Measurements from ENCODE around the gene SIDT2. TPM values are rescaled to one million over a fixed set of nuclear protein-coding genes. Genes with fewer than 3 reads are reported as not detected.

Gene SIDT2
- polyA plus RNA-seq, 6 donors from 2014 or later = 19.2 to 126 (median 80.7) TPM

DNA sequence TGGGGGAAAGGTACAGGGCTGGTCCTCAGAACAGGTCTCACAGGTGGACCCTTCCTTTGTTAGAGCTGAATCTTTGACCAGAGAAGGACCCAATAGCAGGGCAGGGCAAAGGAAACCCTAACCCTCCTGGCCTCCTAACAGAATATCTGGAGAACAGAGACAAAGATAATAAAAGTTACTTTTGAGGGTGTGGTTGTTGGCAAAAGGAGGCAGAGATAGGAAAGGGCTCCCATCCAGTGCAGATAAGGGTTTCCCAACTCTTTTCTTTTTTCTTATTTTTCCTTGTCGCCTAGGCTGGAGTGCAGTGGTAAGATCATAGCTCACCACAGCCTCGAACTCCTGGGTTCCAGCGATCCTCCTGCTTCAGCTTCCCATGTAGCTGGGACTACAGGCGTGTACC lies 41.5 kb downstream of the SIDT2 start:
- no peaks in the 10 kb centered on the region for H3K9me3 Mint-ChIP-seq
- peaks cover 0 to 11% (median 4%) of the 10 kb centered on the region in 3 donors for H3K4me1 Mint-ChIP-seq
- peak overlapping the region in 3 of 6 donors; percentile 31 to 83 (median 34) for H3K27ac Mint-ChIP-seq
- H3K4me3 Mint-ChIP-seq = no peak overlapping the region
- peaks cover 5 to 13% of the 10 kb centered on the region in 2 donors for H3K36me3 Mint-ChIP-seq
- DNase-seq (no peak), ATAC-seq (ENCODE audit: low read depth in 2 of 2) (no peak)
- no peaks in the 10 kb centered on the region for H3K27me3 Mint-ChIP-seq

DNA sequence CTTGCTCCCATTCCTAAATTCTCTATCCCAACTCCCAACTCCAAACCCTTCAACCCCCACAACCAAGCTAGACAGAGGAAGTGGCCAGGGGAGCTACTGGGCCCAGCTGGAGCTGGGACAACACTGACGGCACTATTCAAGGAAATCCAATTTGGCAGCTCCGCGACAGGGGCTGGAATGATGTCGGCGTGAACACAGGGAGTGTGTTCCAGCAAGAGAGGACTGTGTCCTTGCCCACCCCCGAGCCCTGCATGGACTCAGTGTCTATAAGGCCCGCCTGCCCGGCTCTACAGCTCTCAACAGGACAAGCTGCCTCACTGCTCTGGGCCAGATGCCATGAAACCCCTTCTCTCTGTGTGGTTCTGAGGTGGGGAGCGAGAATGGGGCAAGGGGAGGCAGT lies 42.0 kb downstream of the SIDT2 start:
- Mint-ChIP-seq H3K9me3 (no peaks in the 10 kb centered on the region), H3K27ac (peak overlapping the region in 4 of 6 donors; percentile 7 to 51 (median 26)), H3K4me3 (no peak overlapping the region), H3K4me1 (peaks cover 0 to 11% (median 4%) of the 10 kb centered on the region in 3 donors), H3K36me3 (peaks cover 5 to 13% of the 10 kb centered on the region in 2 donors), H3K27me3 (no peaks in the 10 kb centered on the region)
- DNase-seq (no peak), ATAC-seq (ENCODE audit: low read depth in 2 of 2) (no peak)

DNA sequence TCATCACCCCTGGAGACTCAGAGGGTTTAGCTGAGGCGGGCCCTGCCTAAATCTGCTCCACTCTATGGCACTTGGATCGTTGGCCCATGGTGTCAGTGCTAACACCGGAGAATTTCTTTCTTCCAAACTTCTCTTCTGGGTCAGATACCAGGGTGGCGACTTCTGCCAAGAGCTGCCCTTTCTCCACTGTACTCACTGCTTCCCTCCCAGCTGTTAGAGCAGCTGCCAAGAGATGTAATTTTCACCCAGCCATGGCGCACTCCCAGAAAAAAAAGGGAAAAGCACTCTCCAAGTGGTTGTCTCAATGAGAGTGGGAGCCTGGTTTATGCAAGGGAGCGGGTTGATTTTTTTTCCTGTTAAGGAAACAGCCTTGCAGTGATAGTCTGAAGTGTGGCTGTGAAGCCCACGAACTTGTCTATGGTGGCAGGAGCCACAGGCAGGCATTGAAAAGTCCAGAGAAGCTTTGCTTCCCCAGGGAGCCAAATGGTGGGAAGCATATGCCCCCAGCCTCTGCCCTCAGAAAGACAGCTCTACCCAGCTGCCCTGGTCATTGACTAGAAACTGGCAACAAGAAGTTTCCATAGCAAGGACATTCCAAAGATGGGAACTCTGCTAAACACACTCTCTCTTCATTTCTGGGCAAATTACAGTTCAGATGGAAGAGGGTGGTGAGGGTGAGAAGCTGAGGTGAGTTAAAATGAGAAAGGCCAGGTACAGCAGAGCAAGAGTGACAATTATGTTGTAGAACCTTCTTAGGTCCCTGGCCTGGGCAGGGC lies 42.6 kb downstream of the SIDT2 start:
- Mint-ChIP-seq H3K27ac (peak overlapping the region in 2 of 6 donors; percentile 20 to 51), H3K27me3 (no peaks in the 10 kb centered on the region), H3K4me3 (no peak overlapping the region), H3K9me3 (no peaks in the 10 kb centered on the region), H3K36me3 (peaks cover 5 to 13% of the 10 kb centered on the region in 2 donors), H3K4me1 (peaks cover 4 to 11% (median 4%) of the 10 kb centered on the region in 3 donors)
- DNase-seq (no peak), ATAC-seq (ENCODE audit: low read depth in 2 of 2) (no peak)

DNA sequence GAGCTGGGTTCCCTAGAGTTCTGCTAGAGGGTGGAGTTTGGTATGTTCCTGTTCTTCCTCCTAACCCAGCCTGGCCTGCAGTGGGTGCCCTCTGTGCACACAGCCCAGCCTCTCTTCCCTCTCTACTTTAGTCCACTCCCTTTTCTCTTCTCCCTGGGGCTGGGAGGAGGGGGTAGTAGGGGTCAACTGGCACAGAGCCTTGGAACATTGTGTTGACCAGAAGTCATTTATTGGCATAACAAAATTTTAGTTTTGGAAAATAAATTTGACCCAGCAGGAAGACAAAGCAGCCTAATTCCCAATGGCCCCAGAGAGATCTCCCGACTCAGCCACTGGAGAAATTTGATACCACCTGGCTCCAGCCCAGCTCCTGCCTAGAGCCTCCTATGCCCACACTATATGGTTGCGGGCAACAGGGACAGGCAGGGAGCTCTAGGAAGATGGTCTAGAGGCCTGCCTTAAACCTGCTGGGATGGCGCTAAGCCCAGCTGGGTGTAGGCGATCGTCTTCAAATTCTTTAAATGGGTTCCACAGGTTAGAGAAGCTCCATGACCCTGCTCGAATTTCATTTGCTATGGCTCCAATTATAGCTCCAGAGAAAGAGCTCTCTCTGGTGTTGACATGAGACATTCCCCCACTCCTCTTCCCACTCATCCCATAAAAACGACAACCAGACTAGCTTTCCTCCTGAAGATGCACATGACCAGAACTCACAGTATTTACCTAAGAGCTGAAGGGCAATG lies 43.4 kb downstream of the SIDT2 start:
- no peak for ATAC-seq (ENCODE audit: low read depth in 2 of 2)
- DNase-seq = no peak
- H3K4me3 Mint-ChIP-seq = no peak overlapping the region
- no peaks in the 10 kb centered on the region for H3K27me3 Mint-ChIP-seq
- H3K27ac Mint-ChIP-seq = peak overlapping the region in 4 of 6 donors; percentile 6 to 79 (median 68)
- no peaks in the 10 kb centered on the region for H3K9me3 Mint-ChIP-seq
- H3K36me3 Mint-ChIP-seq = peaks cover 9 to 20% of the 10 kb centered on the region in 2 donors
- peaks cover 7 to 17% (median 10%) of the 10 kb centered on the region in 3 donors for H3K4me1 Mint-ChIP-seq

DNA sequence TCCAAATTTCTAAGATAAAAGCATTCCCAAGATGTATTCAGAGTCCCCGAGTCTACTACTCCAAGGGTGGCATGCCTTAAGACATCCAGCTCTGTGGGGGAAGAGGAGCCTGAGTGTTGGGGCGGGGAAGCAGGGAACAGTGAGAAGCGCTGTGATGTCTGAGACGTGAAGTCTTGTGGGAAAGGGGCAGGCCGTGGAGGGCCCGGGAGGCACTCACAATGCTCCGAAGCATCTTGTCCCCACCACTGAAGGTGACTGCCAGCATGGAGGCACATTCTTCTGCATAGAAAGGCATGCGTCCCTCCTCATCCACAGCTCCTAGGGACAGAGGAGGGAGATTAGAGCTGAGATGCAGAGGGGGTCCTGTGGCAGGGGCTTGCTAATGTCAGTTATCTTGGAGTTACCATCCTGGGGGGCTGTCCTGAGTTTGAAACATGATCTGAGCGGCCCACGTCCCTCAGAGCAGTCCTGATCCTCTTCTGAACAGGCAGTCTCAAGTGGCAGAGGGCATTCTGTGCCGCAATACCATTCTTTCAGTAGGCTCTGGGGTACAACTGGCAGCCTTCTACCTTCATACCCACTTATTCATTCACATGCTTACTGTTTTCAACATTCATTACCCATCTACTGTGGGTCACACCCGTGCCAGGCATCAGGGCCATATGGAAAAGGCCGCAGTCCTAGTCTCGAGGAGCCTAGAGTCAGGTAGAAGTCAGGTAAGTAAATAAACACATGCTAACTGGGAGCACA lies 44.6 kb downstream of the SIDT2 start:
- Mint-ChIP-seq H3K27ac (peak overlapping the region in 1 of 6 donors; percentile 77), H3K4me1 (peaks cover 9 to 20% (median 15%) of the 10 kb centered on the region in 3 donors), H3K36me3 (peaks cover 13 to 24% of the 10 kb centered on the region in 2 donors), H3K27me3 (no peaks in the 10 kb centered on the region), H3K4me3 (no peak overlapping the region), H3K9me3 (no peaks in the 10 kb centered on the region)
- ATAC-seq (ENCODE audit: low read depth in 2 of 2) = no peak
- DNase-seq = no peak

DNA sequence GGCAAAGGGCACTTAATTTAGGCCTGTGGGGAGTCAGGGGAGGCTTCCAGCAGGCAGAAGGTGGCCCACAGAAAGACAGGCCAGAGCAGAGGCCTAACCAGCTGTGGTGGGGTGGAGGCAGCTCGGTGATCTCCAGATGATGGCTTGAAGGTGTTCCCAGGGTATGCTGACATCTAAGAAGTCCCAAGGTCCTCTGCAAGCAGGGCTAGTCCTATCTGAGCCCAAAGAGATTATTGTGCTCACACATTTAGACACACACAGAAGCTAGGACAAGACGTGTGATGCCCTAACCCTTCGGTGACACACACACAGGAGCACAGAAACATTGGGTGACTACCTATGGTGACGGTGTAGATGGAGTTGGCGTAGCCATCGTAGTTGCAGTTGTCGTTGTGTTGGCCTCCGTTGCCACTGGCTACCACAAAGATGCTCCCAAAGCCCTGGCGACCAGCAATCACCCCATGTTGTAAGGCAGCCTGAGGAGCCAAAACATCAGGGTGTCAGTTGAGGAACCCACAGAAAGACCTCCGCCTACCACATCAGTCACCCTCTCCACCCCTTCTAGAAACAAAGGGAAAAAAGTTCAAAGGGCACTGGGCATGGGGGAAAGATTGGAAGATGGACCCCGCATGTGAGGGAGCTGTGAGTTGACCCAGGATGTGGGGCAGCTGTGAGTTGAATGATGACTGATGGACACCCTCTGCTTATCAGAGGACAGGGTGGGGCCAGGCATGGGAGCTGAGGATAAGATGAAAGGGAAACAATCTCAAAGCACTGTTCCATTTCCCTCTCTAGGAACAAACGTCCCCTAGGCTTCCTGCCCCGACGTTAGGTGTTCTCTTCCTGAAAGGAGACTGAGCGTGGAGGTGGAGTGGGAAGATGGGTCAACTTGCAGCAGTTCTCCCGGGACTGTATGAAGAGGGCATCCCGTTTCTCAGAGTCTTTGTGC lies 45.5 kb downstream of the SIDT2 start:
- ATAC-seq (ENCODE audit: low read depth in 2 of 2) (no peak), DNase-seq (no peak)
- Mint-ChIP-seq H3K36me3 (peaks cover 15 to 22% of the 10 kb centered on the region in 2 donors), H3K4me3 (no peak overlapping the region), H3K27ac (peak overlapping the region in 3 of 6 donors; percentile 15 to 66 (median 58)), H3K4me1 (peaks cover 11 to 28% (median 19%) of the 10 kb centered on the region in 3 donors), H3K27me3 (no peaks in the 10 kb centered on the region), H3K9me3 (no peaks in the 10 kb centered on the region)

DNA sequence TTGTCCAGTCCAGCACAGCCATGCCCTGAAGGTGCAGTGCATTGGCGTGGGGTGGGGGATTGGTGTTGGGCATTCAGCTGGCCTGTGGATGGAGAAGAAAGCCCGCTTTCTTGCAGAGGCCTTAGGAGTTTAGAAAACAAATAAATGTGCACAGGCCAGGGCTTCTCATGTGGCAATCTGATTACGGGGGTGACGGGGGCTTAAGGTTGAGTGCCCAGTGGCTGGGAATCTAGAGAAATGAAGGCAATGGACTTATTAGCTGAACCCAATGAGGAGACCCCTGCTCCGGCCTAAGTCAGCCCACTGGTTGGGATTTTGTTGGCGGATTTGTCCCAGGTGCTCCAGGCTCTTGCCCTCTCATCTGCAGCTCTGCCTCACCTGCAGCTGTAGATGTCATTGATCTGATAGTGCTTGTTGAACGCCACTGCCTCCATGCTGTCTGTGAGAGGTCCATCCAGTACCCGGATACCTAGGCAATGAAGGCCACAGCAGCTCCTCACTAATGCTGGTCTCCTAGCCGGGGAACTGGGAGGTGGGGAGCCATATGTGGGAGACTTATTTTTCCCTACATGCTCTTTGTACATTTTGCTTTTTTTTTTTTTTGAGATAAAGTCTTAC lies 47.1 kb downstream of the SIDT2 start:
- Mint-ChIP-seq H3K9me3 (no peaks in the 10 kb centered on the region), H3K36me3 (peaks cover 10 to 15% of the 10 kb centered on the region in 2 donors), H3K4me3 (no peak overlapping the region), H3K27ac (peak overlapping the region in 1 of 6 donors; percentile 84), H3K27me3 (no peaks in the 10 kb centered on the region), H3K4me1 (peaks cover 23 to 35% (median 33%) of the 10 kb centered on the region in 3 donors)
- ATAC-seq (ENCODE audit: low read depth in 2 of 2) = no peak
- no peak for DNase-seq

DNA sequence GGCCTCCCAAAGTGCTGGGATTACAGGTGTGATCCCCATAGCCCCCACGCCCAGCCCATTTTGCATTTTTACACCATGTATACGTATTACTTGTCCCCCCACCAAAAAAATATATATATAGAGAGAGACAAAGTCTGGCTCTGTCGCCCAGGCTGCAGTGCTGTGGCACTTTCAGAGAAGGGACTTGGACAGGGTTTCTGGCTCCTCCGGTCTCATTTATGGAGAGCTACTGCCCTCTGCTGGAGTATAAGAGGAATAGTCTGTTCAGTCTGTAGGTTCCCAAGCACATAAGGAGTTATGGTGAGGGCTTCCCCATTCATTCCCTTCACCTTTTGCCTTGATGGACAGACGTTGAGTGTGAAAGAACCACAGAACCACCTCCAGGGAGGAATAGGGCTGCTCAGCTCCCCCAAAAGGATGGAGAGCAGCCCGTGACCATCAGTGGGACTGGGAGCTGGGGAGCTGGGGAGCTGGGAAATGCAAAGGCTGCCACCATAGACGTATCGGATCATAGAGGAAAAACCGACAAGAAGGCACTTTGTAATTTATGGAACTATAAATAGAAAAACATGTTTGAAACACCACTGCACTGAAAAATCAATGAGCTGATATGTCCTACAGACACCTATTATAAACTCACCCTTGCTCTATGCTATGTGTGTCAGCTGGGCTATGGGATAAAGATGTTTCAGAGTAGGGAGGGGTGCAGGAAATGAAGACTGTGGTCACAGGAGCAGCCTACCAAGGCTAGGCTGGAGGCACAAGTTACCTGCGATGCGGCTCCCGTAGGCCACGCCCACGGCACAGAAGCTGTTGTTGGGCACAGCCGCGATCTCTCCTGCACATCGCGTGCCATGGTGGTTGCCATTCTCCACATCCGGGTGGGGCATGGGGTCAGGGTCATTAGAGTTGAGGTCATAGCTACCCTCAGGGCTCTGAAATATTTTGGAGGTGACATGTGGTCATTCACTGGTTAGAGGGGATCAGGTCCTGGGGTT lies 48.1 kb downstream of the SIDT2 start:
- peaks cover 10 to 15% of the 10 kb centered on the region in 2 donors for H3K36me3 Mint-ChIP-seq
- no peaks in the 10 kb centered on the region for H3K9me3 Mint-ChIP-seq
- peak; percentile 74 to 81 for ATAC-seq (ENCODE audit: low read depth in 2 of 2)
- H3K4me3 Mint-ChIP-seq = peak overlapping the region in 2 of 8 donors; percentile 41 to 49
- DNase-seq = peak; percentile 70
- H3K27me3 Mint-ChIP-seq = no peaks in the 10 kb centered on the region
- peak overlapping the region in 5 of 6 donors; percentile 11 to 90 (median 40) for H3K27ac Mint-ChIP-seq
- peaks cover 31 to 45% (median 43%) of the 10 kb centered on the region in 3 donors for H3K4me1 Mint-ChIP-seq

DNA sequence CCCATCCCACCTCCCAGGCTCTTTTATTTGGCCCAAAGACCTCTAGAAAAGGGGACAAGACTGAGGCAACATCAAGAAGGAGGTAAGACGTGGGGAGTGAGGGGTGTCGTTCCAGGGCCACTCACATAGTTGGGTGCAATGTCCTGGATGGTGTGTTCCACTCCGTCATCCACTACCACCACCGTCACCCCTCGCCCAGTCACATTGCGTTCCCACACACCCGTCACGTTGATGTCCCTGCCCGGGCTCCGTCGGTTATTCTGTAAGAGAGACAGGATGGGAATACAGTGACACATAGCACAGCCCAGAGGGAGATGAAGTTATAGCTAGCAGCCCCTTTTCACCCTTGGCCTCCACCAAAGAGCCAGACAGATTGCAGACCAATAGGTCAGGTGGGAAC lies 49.5 kb downstream of the SIDT2 start:
- Mint-ChIP-seq H3K4me3 (peak overlapping the region in 3 of 8 donors; percentile 19 to 83 (median 51)), H3K9me3 (no peaks in the 10 kb centered on the region), H3K4me1 (peaks cover 33 to 52% (median 49%) of the 10 kb centered on the region in 3 donors), H3K27me3 (no peaks in the 10 kb centered on the region), H3K27ac (peak overlapping the region in 4 of 6 donors; percentile 11 to 75 (median 50)), H3K36me3 (peaks cover 10 to 23% of the 10 kb centered on the region in 2 donors)
- ATAC-seq (ENCODE audit: low read depth in 2 of 2) (no peak), DNase-seq (no peak)

DNA sequence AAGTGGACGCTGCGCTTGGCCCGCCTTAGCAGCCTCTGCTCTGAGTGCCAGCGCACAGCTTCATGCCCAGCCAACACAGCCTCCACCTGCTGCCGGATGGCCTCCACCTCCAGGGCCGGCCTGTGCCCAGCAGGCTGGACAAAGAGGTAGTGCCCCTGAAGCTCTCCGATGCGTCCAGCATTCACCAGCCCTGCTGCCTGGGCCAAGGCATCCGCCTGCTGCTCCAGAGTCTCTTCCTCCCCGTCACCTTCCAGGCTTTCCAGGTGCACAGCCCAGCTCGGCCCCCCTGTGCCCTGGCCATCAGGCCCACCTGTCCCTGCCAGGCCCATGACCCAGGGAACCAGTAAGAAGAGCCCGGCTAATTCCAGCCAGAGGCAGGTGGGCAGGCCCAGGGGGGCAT lies 50.9 kb downstream of the SIDT2 start:
- H3K36me3 Mint-ChIP-seq = peaks cover 10 to 23% of the 10 kb centered on the region in 2 donors
- H3K4me1 Mint-ChIP-seq = peaks cover 35 to 63% (median 62%) of the 10 kb centered on the region in 3 donors
- no peaks in the 10 kb centered on the region for H3K27me3 Mint-ChIP-seq
- peak overlapping the region in 6 of 8 donors; percentile 86 to 99 (median 96) for H3K4me3 Mint-ChIP-seq
- ATAC-seq (ENCODE audit: low read depth in 2 of 2) (no peak), DNase-seq (no peak)
- H3K9me3 Mint-ChIP-seq = no peaks in the 10 kb centered on the region
- H3K27ac Mint-ChIP-seq = peak overlapping the region in 3 of 6 donors; percentile 86 to 99 (median 92)

DNA sequence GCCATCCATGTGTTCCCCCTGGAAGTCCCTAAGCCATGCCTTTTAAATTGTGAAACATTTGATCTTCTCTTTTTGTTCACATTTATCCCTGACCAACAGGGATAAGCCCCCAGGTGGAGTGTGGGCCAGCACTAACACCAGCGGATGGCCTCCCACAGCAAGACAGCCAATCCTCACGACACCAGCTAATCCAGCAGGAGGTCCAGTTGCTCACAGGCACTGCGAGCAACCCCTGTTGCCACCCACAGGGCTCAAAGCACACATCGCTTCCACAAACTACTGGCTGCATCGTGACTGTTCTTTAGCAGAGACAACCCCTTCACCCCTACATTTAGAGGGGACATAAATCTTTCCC lies 51.4 kb downstream of the SIDT2 start:
- peak overlapping the region; percentile 95 to 99 (median 98) for H3K4me3 Mint-ChIP-seq
- H3K4me1 Mint-ChIP-seq = peaks cover 35 to 64% (median 63%) of the 10 kb centered on the region in 3 donors
- DNase-seq (no peak), ATAC-seq (ENCODE audit: low read depth in 2 of 2) (no peak)
- peaks cover 10 to 23% of the 10 kb centered on the region in 2 donors for H3K36me3 Mint-ChIP-seq
- no peaks in the 10 kb centered on the region for H3K27me3 Mint-ChIP-seq
- H3K27ac Mint-ChIP-seq = peak overlapping the region; percentile 86 to 99 (median 96)
- H3K9me3 Mint-ChIP-seq = no peaks in the 10 kb centered on the region

All from naive B cell (primary cell).